ENCODE measurements around the gene SIRT3. TPM values are rescaled to one million over a fixed set of nuclear protein-coding genes. Genes with fewer than 3 reads are reported as not detected.

The SIRT3 gene
- total and polyA plus RNA-seq, 2 of the 13 experiments (the other 11 are each of a cell fraction or from before 2014, with no cell fraction given) = 15.1 to 18.2 TPM

- Histone ChIP-seq H3K4me1 (ENCODE audit: insufficient read depth, low read length) (no peaks in the 10 kb centered on the region), H3K4me2 (ENCODE audit: low read depth, low read length) (no peak overlapping the region), H3K9me3 (ENCODE audit: low read length) (no peaks in the 10 kb centered on the region), H3K9ac (ENCODE audit: insufficient read depth, low read depth, low read length) (no peak overlapping the region), H3K4me3 (replicated peaks in 1 of 3; ENCODE audit: insufficient read depth in 1 of 3, low read depth in 2 of 3, low read length in 3 of 3) (no peak overlapping the region), H3K36me3 (replicated peaks in 1 of 2; ENCODE audit: control insufficient read depth in 1 of 2, insufficient read depth in 2 of 2, low read length in 2 of 2) (peaks cover 17 to 67% of the 10 kb centered on the region in 2 experiments; a peak in 4 of 5 replicates), H3K79me2 (ENCODE audit: insufficient read depth, low read length) (no peaks in the 10 kb centered on the region), H3K27ac (ENCODE audit: extremely low read length, insufficient read depth, low read length) (no peak overlapping the region), H3K27me3 (ENCODE audit: control insufficient read depth in 1 of 2, insufficient read depth in 2 of 2, low read length in 2 of 2) (no peaks in the 10 kb centered on the region), H2AFZ (ENCODE audit: low read length) (no peak overlapping the region), H4K20me1 (ENCODE audit: insufficient read depth, low read length) (no peaks in the 10 kb centered on the region)
- ChIA-PET POLR2A (no interaction called here), CTCF (ENCODE audit: low intra/inter-chr PET ratio, low total read pairs) (no interaction called here)
- ATAC-seq = no peak
- WGBS (ENCODE audit: low lambda C conversion rate) = 98% methylated on average over 2 of the region's 2 CpGs
- in situ Hi-C loops (cut with HindIII; ENCODE audit: extremely low pct_ligation_motif_present, low pct_unique_long_range_greater_than_20kb) (no loop called here), intact Hi-C loops (cut with micrococcal nuclease; ENCODE audit: unreplicated experiment) (no loop called here)
- no TSS peak for BruUV-seq (replicated peaks)
- no peak for FAIRE-seq
- TF ChIP-seq ZSCAN20 (CRISPR knock-in tag; IDR thresholded peaks at IDR 0.05; ENCODE audit: borderline replicate concordance) (no peak), KLF9 (CRISPR knock-in tag; IDR thresholded peaks at IDR 0.05; ENCODE audit: low read depth) (no peak), RNF2 (conservative IDR thresholded peaks at IDR 0.05; ENCODE audit: low read depth) (no peak), POGZ (CRISPR knock-in tag; IDR thresholded peaks at IDR 0.05) (no peak), SRSF9 (IDR thresholded peaks at IDR 0.05; ENCODE audit: borderline replicate concordance, insufficient read depth, low read depth, low read length, poor library complexity, severe bottlenecking) (no peak), IRX3 (CRISPR knock-in tag; IDR thresholded peaks at IDR 0.05; ENCODE audit: borderline replicate concordance, low read depth) (no peak), SP4 (CRISPR knock-in tag; IDR thresholded peaks at IDR 0.05) (no peak), ZNF333 (CRISPR knock-in tag; IDR thresholded peaks at IDR 0.05; ENCODE audit: borderline replicate concordance) (no peak), HNRNPL (IDR thresholded peaks at IDR 0.05; ENCODE audit: low read depth, low read length) (no peak), MTA1 (CRISPR knock-in tag; IDR thresholded peaks at IDR 0.05; ENCODE audit: borderline replicate concordance) (no peak), STAG1 (CRISPR knock-in tag; IDR thresholded peaks at IDR 0.05) (no peak), HNF4A (CRISPR knock-in tag; IDR thresholded peaks at IDR 0.05) (no peak), ZNF773 (CRISPR knock-in tag; IDR thresholded peaks at IDR 0.05; ENCODE audit: borderline replicate concordance) (no peak), ZSCAN21 (CRISPR knock-in tag; IDR thresholded peaks at IDR 0.05; ENCODE audit: borderline replicate concordance) (no peak), ZC3H13 (CRISPR knock-in tag; IDR thresholded peaks at IDR 0.05) (no peak), ZHX2 (IDR thresholded peaks at IDR 0.05; ENCODE audit: low read depth) (no peak), ZHX2 (CRISPR knock-in tag; IDR thresholded peaks at IDR 0.05; ENCODE audit: borderline replicate concordance) (no peak), HNF1B (CRISPR knock-in tag; IDR thresholded peaks at IDR 0.05) (no peak), ZNF3 (CRISPR knock-in tag; IDR thresholded peaks at IDR 0.05) (no peak), ZNF724P (CRISPR knock-in tag; IDR thresholded peaks at IDR 0.05; ENCODE audit: borderline replicate concordance) (no peak), GTF2F1 (IDR thresholded peaks at IDR 0.05; ENCODE audit: low read length) (no peak)
- DNase-seq (ENCODE audit: low spot score) = no peak
These were observed 8.2 kb upstream of the SIRT3 start for GRCh38 chr11:244376-244775.
